B cell (primary cell): ENCODE results near the gene RPL13A. TPM values are rescaled to one million over a fixed set of nuclear protein-coding genes. Genes with fewer than 3 reads are reported as not detected.

Source experiments
- ATAC-seq: fragments of 200-7000 bp; cut with Tn5 transposase; one replicate; pipeline ENCODE4 v1.10.0; 2021; ENCODE audit warnings: low read depth, mild to moderate bottlenecking, moderate number of reproducible peaks, moderate library complexity
- CTCF ChIA-PET: fragments of 350-600 bp; sonication (Branson Sonifier 250); formaldehyde crosslinking; loops from one replicate; lab custom pipeline; 2021; ENCODE audit warnings: antibody characterized with exemption, inconsistent platforms; lab: Charles Lee
- POLR2A ChIA-PET: fragments of 350-600 bp; sonication (Branson Sonifier 250); formaldehyde crosslinking; loops from one replicate; lab custom pipeline; 2021; ENCODE audit warnings: antibody characterized with exemption; lab: Charles Lee
- DNase-seq: peaks from one replicate; pipeline ENCODE4 v3.0.0; 2013
- H2AFZ ChIP-seq: 2 replicates; pipeline ENCODE4 v1.6.1; 2012; ENCODE audit warnings: mild to moderate bottlenecking, low read depth, low read length; ENCODE audit not compliant: insufficient read depth, poor library complexity, severe bottlenecking
- H3K27ac ChIP-seq, 2 donors: 1 replicate in 1 of 2; 2 replicates in 1 of 2; pipeline ENCODE4 v1.5.1; 2012 to 2013; ENCODE audit warnings: low read length in 2 of 2, mild to moderate bottlenecking in 2 of 2, moderate library complexity in 1 of 2
- H3K27me3 ChIP-seq, 4 experiments: fragments of 200-600 bp in 1 of 4; sonication (generic) in 1 of 4; replicated peaks in 1 of 4; 1 replicate in 2 of 4; 2 replicates in 2 of 4; pipeline versions ENCODE4 v1.6.1 to v1.7.0; 2013 to 2016; ENCODE audit warnings: low read length in 3 of 4, mild to moderate bottlenecking in 2 of 4, mixed read lengths in 1 of 4, moderate library complexity in 1 of 4; ENCODE audit not compliant: insufficient read depth in 4 of 4, control insufficient read depth in 3 of 4; ENCODE audit errors: control extremely low read depth in 1 of 4
- H3K36me3 ChIP-seq, 2 experiments: replicated peaks in 1 of 2; 1 replicate in 1 of 2; 2 replicates in 1 of 2; pipeline versions ENCODE4 v1.6.1 to v1.7.1; 2013; ENCODE audit warnings: low read length in 1 of 2; ENCODE audit not compliant: insufficient read depth in 2 of 2, control insufficient read depth in 1 of 2; ENCODE audit errors: control extremely low read depth in 1 of 2, extremely low read depth in 1 of 2
- H3K4me1 ChIP-seq, 2 donors: fragments of 200-600 bp in 1 of 2; sonication (generic) in 1 of 2; 1 replicate in 1 of 2; 2 replicates in 1 of 2; pipeline versions ENCODE4 v1.5.1 to v1.6.1; 2013 to 2017; ENCODE audit warnings: low read length in 2 of 2; ENCODE audit not compliant: control insufficient read depth in 2 of 2, insufficient read depth in 2 of 2
- H3K4me2 ChIP-seq: replicated peaks from 2 replicates; pipeline ENCODE3; 2012; ENCODE audit warnings: mild to moderate bottlenecking, low read depth, low read length; ENCODE audit not compliant: poor library complexity, severe bottlenecking
- H3K4me3 ChIP-seq, 5 experiments: fragments of 200-600 bp in 1 of 5; sonication (generic) in 1 of 5; 1 replicate in 3 of 5; 2 replicates in 2 of 5; pipeline versions ENCODE4 v1.5.1 to v1.7.0; 2011 to 2016; ENCODE audit warnings: low read length in 4 of 5, mild to moderate bottlenecking in 4 of 5, low read depth in 2 of 5, control low read depth in 1 of 5, moderate library complexity in 1 of 5; ENCODE audit not compliant: insufficient read depth in 1 of 5; ENCODE audit errors: control extremely low read depth in 1 of 5, extremely low read depth in 1 of 5
- H3K79me2 ChIP-seq: fragments of 200-600 bp; sonication (generic); one replicate; pipeline ENCODE4 v1.6.0; 2016; ENCODE audit warnings: low read length; ENCODE audit not compliant: control insufficient read depth, insufficient read depth
- H3K9ac ChIP-seq: fragments of 200-600 bp; sonication (generic); 2 replicates; pipeline ENCODE4 v1.6.1; 2017; ENCODE audit warnings: mild to moderate bottlenecking, low read length, moderate library complexity
- H3K9me3 ChIP-seq, 3 donors: one replicate each; pipeline versions ENCODE4 v1.6.1 to v1.7.1; 2013; ENCODE audit warnings: low read length in 2 of 3; ENCODE audit not compliant: control insufficient read depth in 2 of 3, insufficient read depth in 1 of 3; ENCODE audit errors: control extremely low read depth in 1 of 3
- H4K20me1 ChIP-seq: 2 replicates; pipeline ENCODE4 v1.6.0; 2012; ENCODE audit warnings: mild to moderate bottlenecking, low read length; ENCODE audit not compliant: insufficient read depth, control insufficient read depth, poor library complexity, severe bottlenecking
- H3K27ac Mint-ChIP-seq: one replicate; pipeline ENCODE4 v1.8.0; 2021; ENCODE audit warnings: mixed read lengths
- H3K27me3 Mint-ChIP-seq: one replicate; pipeline ENCODE4 v1.8.0; 2021; ENCODE audit warnings: mixed read lengths
- H3K4me1 Mint-ChIP-seq: one replicate; pipeline ENCODE4 v1.8.0; 2021; ENCODE audit warnings: mixed read lengths
- H3K4me3 Mint-ChIP-seq: one replicate; pipeline ENCODE4 v1.8.0; 2021; ENCODE audit warnings: mixed read lengths
- H3K9me3 Mint-ChIP-seq: one replicate; pipeline ENCODE4 v1.8.0; 2022; ENCODE audit warnings: mixed read lengths; ENCODE audit not compliant: insufficient read depth
- CTCF ChIP-seq: fragments of 200-600 bp; IDR thresholded peaks from one replicate; pipeline ENCODE4 v1.8.0; 2022; ENCODE audit warnings: antibody characterized with exemption, mild to moderate bottlenecking
- EZH2 ChIP-seq: IDR thresholded peaks from 2 replicates; pipeline ENCODE4 v1.6.1; 2012; ENCODE audit warnings: borderline replicate concordance, low read depth, mild to moderate bottlenecking, moderate library complexity, low read length; ENCODE audit not compliant: insufficient read depth, poor library complexity, severe bottlenecking
- WGBS: methylation state at CpG from one replicate; pipeline ENCODE4 v1.1.5; 2013; ENCODE audit warnings: missing lambda C conversion rate; ENCODE audit not compliant: insufficient coverage; 5-methylcytosine and 5-hydroxymethylcytosine counted together
- intact Hi-C: fragments of 100-400 bp; cut with micrococcal nuclease; formaldehyde crosslinking; loops from one replicate; pipeline ENCODE4 v1.10.0; 2022
- polyA plus RNA-seq: library from polyadenylated mRNA; depleted of rRNA; stranded (reverse); fragments of >200 nt; gene quantifications from 2 replicates; pipeline ENCODE4 v1.2.3, GENCODE V29; 2012
- total RNA-seq, 2 donors: library from RNA; stranded (reverse); fragments of 120-200 nt in 1 of 2; gene quantifications; 1 replicate in 1 of 2; 2 replicates in 1 of 2; pipeline versions ENCODE4 v1.2.3 to v1.2.4, GENCODE V29; 2013 to 2022

RPL13A gene
- total and polyA plus RNA-seq, 2 donors (not counting 1 experiment from before 2014, with no cell fraction given) = 5,457 to 6,298 TPM

- no peaks in the 10 kb centered on the region for H3K27me3 ChIP-seq
- H3K9ac ChIP-seq = no peak overlapping the region
- H3K9me3 ChIP-seq = no peaks in the 10 kb centered on the region
- Mint-ChIP-seq H3K27ac (no peak overlapping the region), H3K4me3 (no peak overlapping the region), H3K27me3 (no peaks in the 10 kb centered on the region), H3K9me3 (no peaks in the 10 kb centered on the region), H3K4me1 (peaks cover 28% of the 10 kb centered on the region)
- 85% methylated on average over 5 of the region's 12 CpGs for WGBS
- no peak overlapping the region for H3K4me3 ChIP-seq
- H3K27ac ChIP-seq = no peak overlapping the region
- DNase-seq (no peak), ATAC-seq (no peak)
- no peak overlapping the region for H2AFZ ChIP-seq
- no peaks in the 10 kb centered on the region for H3K36me3 ChIP-seq
- ChIA-PET CTCF (interaction anchor here (0.9 to 2.3 kb wide), 6 partner anchors 22 to 167 kb away, joined by 3 to 6 read pairs (median 3); partner anchors contain the start of gene FLT3LG), POLR2A (interaction anchor here (0.6 kb wide), 1 partner anchor 168 kb away, joined by 3 read pairs; no protein-coding TSS in a partner anchor)
- TF ChIP-seq CTCF (no peak), EZH2 (no peak)
- intact Hi-C loops = no loop called here
- H4K20me1 ChIP-seq = no peaks in the 10 kb centered on the region
- peaks cover 23 to 32% of the 10 kb centered on the region in 2 donors for H3K4me1 ChIP-seq
- H3K4me2 ChIP-seq = no peak overlapping the region
- H3K79me2 ChIP-seq = no peaks in the 10 kb centered on the region
These were observed 20.5 kb downstream of the RPL13A start for GRCh38 chr19:49507803-49508494.
